GM12874 (cell line): ENCODE data around the gene FGF14.

ENCODE experiments used
- CTCF ChIP-seq: IDR thresholded peaks from 2 replicates; pipeline ENCODE4 v1.5.1; 2011; ENCODE audit warnings: low read depth, mild to moderate bottlenecking, control low read depth, low read length, moderate library complexity; ENCODE audit not compliant: insufficient read depth

FGF14 gene

GRCh38 chr13:101985321-101985720, 416.5 kb downstream of the FGF14 start:
- TF ChIP-seq CTCF: no peak

- no peak for TF ChIP-seq CTCF
Observed at GRCh38 chr13:101982903-101983302, 418.9 kb downstream of the FGF14 start.

- TF ChIP-seq CTCF: no peak
Observed at GRCh38 chr13:101979825-101980224, 422.0 kb downstream of the FGF14 start.

- TF ChIP-seq CTCF: no peak
Observed at GRCh38 chr13:101978552-101979315, 423.1 kb downstream of the FGF14 start.

- TF ChIP-seq CTCF: no peak
Observed at GRCh38 chr13:101977475-101977874, 424.4 kb downstream of the FGF14 start.

GRCh38 chr13:101972191-101972590, 429.7 kb downstream of the FGF14 start:
- no peak for TF ChIP-seq CTCF

- no peak for TF ChIP-seq CTCF
Observed at GRCh38 chr13:101970341-101970740, 431.5 kb downstream of the FGF14 start.
